NCI-H1930 (cell line): ENCODE measurements around the gene ATP2C2.
"Not testable (repeated sequence)": the region's sequence is repeated elsewhere in the genome, so short reads cannot be mapped to it uniquely, and the experiment has no call there.

Experiments used
- DNase-seq, 2 experiments: peaks; one replicate each; lab custom pipeline; 2025; lab: John Stamatoyannopoulos, UW

The ATP2C2 gene

GRCh38 chr16:84368308-84368996 is at the start of gene ATP2C2:
Gene ATP2C2, plus strand, starts transcription at chr16:84368538. Its CDS starts 78 bp downstream, at chr16:84368616.
- no peak for DNase-seq

- no peak for DNase-seq
Observed at GRCh38 chr16:84319146-84319760, 49.1 kb upstream of the ATP2C2 start.

GRCh38 chr16:84320511-84320910 is 47.8 kb upstream of the ATP2C2 start:
- no peak for DNase-seq

GRCh38 chr16:84321932-84322331 is 46.4 kb upstream of the ATP2C2 start:
- no peak for DNase-seq

GRCh38 chr16:84322749-84323148 is 45.6 kb upstream of the ATP2C2 start:
- no peak for DNase-seq

GRCh38 chr16:84323606-84324005 is 44.7 kb upstream of the ATP2C2 start:
- no peak for DNase-seq

GRCh38 chr16:84324434-84325262 is 43.7 kb upstream of the ATP2C2 start:
- no peak for DNase-seq

GRCh38 chr16:84326545-84326944 is 41.8 kb upstream of the ATP2C2 start:
- DNase-seq: no peak

GRCh38 chr16:84327926-84328505 is 40.3 kb upstream of the ATP2C2 start:
- DNase-seq: no peak

GRCh38 chr16:84329016-84329415 is 39.3 kb upstream of the ATP2C2 start:
- no peak for DNase-seq

GRCh38 chr16:84329843-84330684 is 38.3 kb upstream of the ATP2C2 start:
- DNase-seq: no peak

GRCh38 chr16:84330685-84331050 is 37.7 kb upstream of the ATP2C2 start:
- DNase-seq: no peak

- DNase-seq: no peak
Observed at GRCh38 chr16:84331998-84332780, 36.1 kb upstream of the ATP2C2 start.

- DNase-seq: no peak
Observed at GRCh38 chr16:84332975-84333684, 35.2 kb upstream of the ATP2C2 start.

- DNase-seq: no peak
Observed at GRCh38 chr16:84334058-84334457, 34.3 kb upstream of the ATP2C2 start.

- no peak for DNase-seq
Observed at GRCh38 chr16:84334482-84334881, 33.9 kb upstream of the ATP2C2 start.

- not testable (repeated sequence) for DNase-seq
Observed at GRCh38 chr16:84337236-84337635, 31.1 kb upstream of the ATP2C2 start.

GRCh38 chr16:84339311-84339710 is 29.0 kb upstream of the ATP2C2 start:
- DNase-seq: no peak

GRCh38 chr16:84339766-84340165 is 28.6 kb upstream of the ATP2C2 start:
- DNase-seq: no peak

GRCh38 chr16:84340325-84341040 is 27.9 kb upstream of the ATP2C2 start:
- no peak for DNase-seq
